Measurements from ENCODE around the gene BIN2. TPM values are rescaled to one million over a fixed set of nuclear protein-coding genes. Genes with fewer than 3 reads are reported as not detected.
"Not testable (repeated sequence)": the region's sequence is repeated elsewhere in the genome, so short reads cannot be mapped to it uniquely, and the experiment has no call there.

The BIN2 gene
- total RNA-seq, 8 experiments from 2014 or later: 0.14 to 3.0 (median 1.1) TPM; not detected in 3

GRCh38 chr12:51265024-51265423, 59.0 kb downstream of the BIN2 start:
- Histone ChIP-seq H3K4me3 (no peak overlapping the region), H3K27ac (no peak overlapping the region), H3K4me1 (replicated peaks in 1 of 2) (peaks cover 0 to 5% of the 10 kb centered on the region in 2 donors)
- in situ Hi-C loops (cut with MboI; ENCODE audit: low pct_unique_long_range_greater_than_20kb in 2 of 9, low sequenced_read_pairs in 9 of 9, unreplicated experiment in 9 of 9): loop anchor here in 1 of 9 experiments (10.0 kb wide), 1 partner anchor 80 kb away; the partner anchor contains the start of gene CELA1
- no peak for ATAC-seq (replicated peaks in 6 of 8)

- no peak overlapping the region for H3K4me3 ChIP-seq
- H3K4me1 ChIP-seq (replicated peaks in 1 of 2): peaks cover 0 to 5% of the 10 kb centered on the region in 2 donors
- no peak for ATAC-seq (replicated peaks in 6 of 8)
- no peak overlapping the region for H3K27ac ChIP-seq
- in situ Hi-C loops (cut with MboI; ENCODE audit: low pct_unique_long_range_greater_than_20kb in 2 of 9, low sequenced_read_pairs in 9 of 9, unreplicated experiment in 9 of 9): loop anchor here in 1 of 9 experiments (10.0 kb wide), 1 partner anchor 81 kb away; the partner anchor contains the start of gene CELA1
- 40 to 100% (median 96%) methylated on average over 1 to 4 of the region's 5 CpGs; no CpG with 5 or more reads in 4 of the 10 experiments for WGBS, 10 experiments
Observed at GRCh38 chr12:51264297-51264696, 59.7 kb downstream of the BIN2 start.

GRCh38 chr12:51263341-51263740, 60.6 kb downstream of the BIN2 start:
- Histone ChIP-seq H3K4me1 (replicated peaks in 1 of 2) (peaks cover 0 to 5% of the 10 kb centered on the region in 2 donors), H3K4me3 (no peak overlapping the region), H3K27ac (no peak overlapping the region)
- in situ Hi-C loops (cut with MboI; ENCODE audit: low pct_unique_long_range_greater_than_20kb in 2 of 9, low sequenced_read_pairs in 9 of 9, unreplicated experiment in 9 of 9): loop anchor here in 1 of 9 experiments (10.0 kb wide), 1 partner anchor 81 kb away; the partner anchor contains the start of gene CELA1
- ATAC-seq (replicated peaks in 6 of 8): no peak
- WGBS, 10 experiments: 88 to 100% (median 100%) methylated on average over 1 to 3 of the region's 3 CpGs; no CpG with 5 or more reads in 1 of the 10 experiments

- ATAC-seq (replicated peaks in 6 of 8): peak in 6 of 8 experiments; percentile 10 to 87 (median 46)
- H3K4me3 ChIP-seq: no peak overlapping the region
- in situ Hi-C loops (cut with MboI; ENCODE audit: low pct_unique_long_range_greater_than_20kb in 2 of 9, low sequenced_read_pairs in 9 of 9, unreplicated experiment in 9 of 9): loop anchor here in 1 of 9 experiments (10.0 kb wide), 1 partner anchor 82 kb away; the partner anchor contains the start of gene CELA1
- no peak overlapping the region for H3K27ac ChIP-seq
- H3K4me1 ChIP-seq (replicated peaks in 1 of 2): peaks cover 0 to 5% of the 10 kb centered on the region in 2 donors
- WGBS, 10 experiments: 6 to 80% (median 72%) methylated on average over 1 to 6 of the region's 7 CpGs; no CpG with 5 or more reads in 3 of the 10 experiments
Observed at GRCh38 chr12:51262758-51263177, 61.2 kb downstream of the BIN2 start.

- in situ Hi-C loops (cut with MboI; ENCODE audit: low pct_unique_long_range_greater_than_20kb in 2 of 9, low sequenced_read_pairs in 9 of 9, unreplicated experiment in 9 of 9); H3K4me1 ChIP-seq (replicated peaks in 1 of 2); H3K4me3 ChIP-seq; ATAC-seq (replicated peaks in 6 of 8); H3K27ac ChIP-seq: not testable (repeated sequence)
- WGBS, 10 experiments: 75 to 100% (median 100%) methylated on average over 1 of the region's 1 CpG; no CpG with 5 or more reads in 5 of the 10 experiments
Observed at GRCh38 chr12:51259600-51259999, 64.4 kb downstream of the BIN2 start.

- in situ Hi-C loops (cut with MboI; ENCODE audit: low pct_unique_long_range_greater_than_20kb in 2 of 9, low sequenced_read_pairs in 9 of 9, unreplicated experiment in 9 of 9): no loop called here
- WGBS, 10 experiments: 60 to 97% (median 91%) methylated on average over 2 to 4 of the region's 4 CpGs; no CpG with 5 or more reads in 1 of the 10 experiments
Observed at GRCh38 chr12:51254536-51254935, 69.4 kb downstream of the BIN2 start.

GRCh38 chr12:51253276-51253675, 70.7 kb downstream of the BIN2 start:
- Histone ChIP-seq H3K4me1 (replicated peaks in 1 of 2) (no peaks in the 10 kb centered on the region), H3K27ac (no peak overlapping the region), H3K4me3 (no peak overlapping the region)
- in situ Hi-C loops (cut with MboI; ENCODE audit: low pct_unique_long_range_greater_than_20kb in 2 of 9, low sequenced_read_pairs in 9 of 9, unreplicated experiment in 9 of 9): no loop called here
- ATAC-seq (replicated peaks in 6 of 8): no peak
- 90 to 100% (median 100%) methylated on average over 1 of the region's 1 CpG; no CpG with 5 or more reads in 7 of the 10 experiments for whole genome bisulfite sequencing, 10 experiments

More at GRCh38 chr12:51254536-51254935, 69.4 kb downstream of the BIN2 start:
- no peak overlapping the region for H3K27ac ChIP-seq
- H3K4me3 ChIP-seq: no peak overlapping the region
- H3K4me1 ChIP-seq (replicated peaks in 1 of 2): no peaks in the 10 kb centered on the region
- peak in 1 of 8 experiments; percentile 4 for ATAC-seq (replicated peaks in 6 of 8)

GRCh38 chr12:51247523-51248206, 76.3 kb downstream of the BIN2 start:
- in situ Hi-C loops (cut with MboI; ENCODE audit: low pct_unique_long_range_greater_than_20kb in 2 of 9, low sequenced_read_pairs in 9 of 9, unreplicated experiment in 9 of 9): no loop called here
- peaks cover 5 to 9% of the 10 kb centered on the region in 2 donors for H3K4me1 ChIP-seq (replicated peaks in 1 of 2)
- no peak overlapping the region for H3K27ac ChIP-seq
- ATAC-seq (replicated peaks in 6 of 8): peak in 7 of 8 experiments; percentile 2 to 58 (median 45)
- 0 to 84% (median 45%) methylated on average over 1 to 12 of the region's 14 CpGs; no CpG with 5 or more reads in 2 of the 10 experiments for WGBS, 10 experiments
- no peak overlapping the region for H3K4me3 ChIP-seq

- in situ Hi-C loops (cut with MboI; ENCODE audit: low pct_unique_long_range_greater_than_20kb in 2 of 9, low sequenced_read_pairs in 9 of 9, unreplicated experiment in 9 of 9): no loop called here
- Histone ChIP-seq H3K4me3 (no peak overlapping the region), H3K4me1 (replicated peaks in 1 of 2) (peaks cover 5 to 9% of the 10 kb centered on the region in 2 donors), H3K27ac (no peak overlapping the region)
- WGBS, 10 experiments: 0 to 100% (median 66%) methylated on average over 1 to 7 of the region's 7 CpGs; no CpG with 5 or more reads in 4 of the 10 experiments
- ATAC-seq (replicated peaks in 6 of 8): peak in 3 of 8 experiments; percentile 31 to 82 (median 46)
Observed at GRCh38 chr12:51246254-51246853, 77.6 kb downstream of the BIN2 start.

GRCh38 chr12:51245476-51246253, 78.3 kb downstream of the BIN2 start:
- in situ Hi-C loops (cut with MboI; ENCODE audit: low pct_unique_long_range_greater_than_20kb in 2 of 9, low sequenced_read_pairs in 9 of 9, unreplicated experiment in 9 of 9): no loop called here
- Histone ChIP-seq H3K27ac (no peak overlapping the region), H3K4me1 (replicated peaks in 1 of 2) (peaks cover 5 to 9% of the 10 kb centered on the region in 2 donors), H3K4me3 (no peak overlapping the region)
- no peak for ATAC-seq (replicated peaks in 6 of 8)
- WGBS, 10 experiments: 86 to 100% (median 94%) methylated on average over 1 to 8 of the region's 11 CpGs; no CpG with 5 or more reads in 2 of the 10 experiments

GRCh38 chr12:51244269-51244668, 79.7 kb downstream of the BIN2 start:
- peaks cover 9 to 10% of the 10 kb centered on the region in 2 donors for H3K4me1 ChIP-seq (replicated peaks in 1 of 2)
- in situ Hi-C loops (cut with MboI; ENCODE audit: low pct_unique_long_range_greater_than_20kb in 2 of 9, low sequenced_read_pairs in 9 of 9, unreplicated experiment in 9 of 9): no loop called here
- no peak overlapping the region for H3K4me3 ChIP-seq
- H3K27ac ChIP-seq: no peak overlapping the region
- ATAC-seq (replicated peaks in 6 of 8): no peak
- WGBS, 10 experiments: 80 to 100% (median 92%) methylated on average over 1 to 4 of the region's 4 CpGs; no CpG with 5 or more reads in 4 of the 10 experiments

GRCh38 chr12:51242876-51243275, 81.1 kb downstream of the BIN2 start:
- WGBS, 10 experiments: 80 to 100% (median 90%) methylated on average over 1 to 6 of the region's 7 CpGs; no CpG with 5 or more reads in 1 of the 10 experiments
- no peak overlapping the region for H3K27ac ChIP-seq

More at GRCh38 chr12:51242876-51243275, 81.1 kb downstream of the BIN2 start:
- no peak for ATAC-seq (replicated peaks in 6 of 8)
- peaks cover 9 to 10% of the 10 kb centered on the region in 2 donors for H3K4me1 ChIP-seq (replicated peaks in 1 of 2)
- no peak overlapping the region for H3K4me3 ChIP-seq
- in situ Hi-C loops (cut with MboI; ENCODE audit: low pct_unique_long_range_greater_than_20kb in 2 of 9, low sequenced_read_pairs in 9 of 9, unreplicated experiment in 9 of 9): no loop called here

All from motor neuron (in vitro differentiated cells).